Testis (tissue), 3 donors: ENCODE data around the gene ZBTB7C. TPM values are rescaled to one million over a fixed set of nuclear protein-coding genes. Genes with fewer than 3 reads are reported as not detected.

Experiments
- DNase-seq: peaks from one replicate; pipeline ENCODE4 v3.0.0-alpha.2; 2019
- H3K27ac ChIP-seq, 2 donors: fragments of 200-600 bp; sonication (generic); one replicate each; pipeline ENCODE4 v1.5.1; 2019
- H3K27me3 ChIP-seq: fragments of 200-600 bp; sonication (generic); one replicate; pipeline ENCODE4 v1.5.1; 2019
- H3K36me3 ChIP-seq: fragments of 200-600 bp; sonication (generic); one replicate; pipeline ENCODE4 v1.5.1; 2017; ENCODE audit warnings: low read depth; ENCODE audit errors: missing control alignments
- H3K4me1 ChIP-seq: fragments of 200-600 bp; sonication (generic); one replicate; pipeline ENCODE4 v1.5.1; 2019
- H3K4me3 ChIP-seq, 2 donors: fragments of 200-600 bp; sonication (generic); one replicate each; pipeline ENCODE4 v1.5.1; 2017 to 2019
- H3K9me3 ChIP-seq: fragments of 200-600 bp; sonication (generic); one replicate; pipeline ENCODE4 v1.5.1; 2017
- POLR2A ChIP-seq: fragments of 450-650 bp; IDR thresholded peaks from one replicate; pipeline ENCODE4 v1.6.1; 2017; ENCODE audit warnings: antibody characterized with exemption, mild to moderate bottlenecking, moderate library complexity
- WGBS, 2 donors: methylation state at CpG; one replicate each; pipeline ENCODE4 v1.1.5; 2018; 5-methylcytosine and 5-hydroxymethylcytosine counted together
- intact Hi-C: fragments of 100-400 bp; cut with DNase I; formaldehyde crosslinking; loops from one replicate; pipeline ENCODE4 v1.15.1; 2023; ENCODE audit warnings: low total_unique reads
- polyA plus RNA-seq: library from polyadenylated mRNA; stranded (reverse); fragments of 350-450 nt; fragmentation: Illumina TruSeq; extraction: RNeasy Lipid Tissue Mini Kit (QIAGEN cat#74804); gene quantifications from one replicate; pipeline ENCODE4 v1.2.3, GENCODE V29; 2014; ENCODE audit warnings: low read depth, low replicate concordance; ENCODE audit not compliant: insufficient read depth
- total RNA-seq, 2 donors: library from RNA; depleted of rRNA; stranded (reverse); fragments of >200 nt; gene quantifications; one replicate each; pipeline ENCODE4 v1.2.3, GENCODE V29; 2016
- TF ChIP-seq, protein P1 (sequence below), 3 experiments: fragments of 450-650 bp in 2 of 3; fragments of 200-600 bp in 1 of 3; sonication (generic) in 1 of 3; IDR thresholded peaks; one replicate each; pipeline ENCODE4 v1.5.1; 2016 to 2019; ENCODE audit warnings: antibody characterized with exemption in 3 of 3, mild to moderate bottlenecking in 2 of 3, moderate library complexity in 1 of 3

ZBTB7C gene
- total and polyA plus RNA-seq, 3 donors from 2014 or later = 14.1 to 65.4 (median 42.4) TPM

DNA sequence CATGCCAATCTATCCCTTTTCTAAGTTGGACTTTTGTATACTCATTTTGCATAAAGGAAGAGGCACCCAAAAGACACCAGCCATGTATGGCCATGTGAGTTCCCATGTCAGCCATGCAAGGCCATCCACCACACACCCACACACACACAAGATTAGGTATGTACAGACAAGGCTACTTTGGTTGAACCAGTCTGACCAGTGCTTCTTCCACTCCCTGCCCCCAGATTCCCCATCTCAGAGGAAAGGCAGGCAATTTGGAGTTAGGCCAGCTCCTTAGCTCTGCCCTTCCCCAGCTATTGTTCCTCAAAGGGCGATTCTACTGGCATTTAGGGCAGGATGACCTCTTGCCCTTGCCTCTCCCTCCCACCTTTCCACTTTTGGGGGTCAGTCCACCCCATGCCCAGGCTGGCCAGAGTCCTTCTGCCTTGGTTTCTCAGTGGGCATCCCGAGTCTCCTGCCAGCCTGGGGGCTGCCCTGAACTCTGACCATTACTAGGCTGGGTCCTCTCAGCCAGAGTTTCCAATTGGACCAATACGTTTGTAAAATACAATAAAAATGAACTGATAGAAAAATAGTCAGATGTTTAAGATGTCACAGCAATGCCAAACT is 101.1 kb downstream of the ZBTB7C start:
- Histone ChIP-seq H3K4me1 (no peaks in the 10 kb centered on the region), H3K27ac (no peak overlapping the region), H3K27me3 (no peaks in the 10 kb centered on the region), H3K36me3 (no peaks in the 10 kb centered on the region), H3K9me3 (no peaks in the 10 kb centered on the region), H3K4me3 (no peak overlapping the region)
- DNase-seq = no peak
- intact Hi-C loops = no loop called here
- WGBS, 2 donors = 79 to 89% methylated on average over 3 of the region's 3 CpGs
- TF ChIP-seq, protein P1, sequence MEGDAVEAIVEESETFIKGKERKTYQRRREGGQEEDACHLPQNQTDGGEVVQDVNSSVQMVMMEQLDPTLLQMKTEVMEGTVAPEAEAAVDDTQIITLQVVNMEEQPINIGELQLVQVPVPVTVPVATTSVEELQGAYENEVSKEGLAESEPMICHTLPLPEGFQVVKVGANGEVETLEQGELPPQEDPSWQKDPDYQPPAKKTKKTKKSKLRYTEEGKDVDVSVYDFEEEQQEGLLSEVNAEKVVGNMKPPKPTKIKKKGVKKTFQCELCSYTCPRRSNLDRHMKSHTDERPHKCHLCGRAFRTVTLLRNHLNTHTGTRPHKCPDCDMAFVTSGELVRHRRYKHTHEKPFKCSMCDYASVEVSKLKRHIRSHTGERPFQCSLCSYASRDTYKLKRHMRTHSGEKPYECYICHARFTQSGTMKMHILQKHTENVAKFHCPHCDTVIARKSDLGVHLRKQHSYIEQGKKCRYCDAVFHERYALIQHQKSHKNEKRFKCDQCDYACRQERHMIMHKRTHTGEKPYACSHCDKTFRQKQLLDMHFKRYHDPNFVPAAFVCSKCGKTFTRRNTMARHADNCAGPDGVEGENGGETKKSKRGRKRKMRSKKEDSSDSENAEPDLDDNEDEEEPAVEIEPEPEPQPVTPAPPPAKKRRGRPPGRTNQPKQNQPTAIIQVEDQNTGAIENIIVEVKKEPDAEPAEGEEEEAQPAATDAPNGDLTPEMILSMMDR (IDR thresholded peaks at IDR 0.05) = no peak
- TF ChIP-seq POLR2A = no peak

DNA sequence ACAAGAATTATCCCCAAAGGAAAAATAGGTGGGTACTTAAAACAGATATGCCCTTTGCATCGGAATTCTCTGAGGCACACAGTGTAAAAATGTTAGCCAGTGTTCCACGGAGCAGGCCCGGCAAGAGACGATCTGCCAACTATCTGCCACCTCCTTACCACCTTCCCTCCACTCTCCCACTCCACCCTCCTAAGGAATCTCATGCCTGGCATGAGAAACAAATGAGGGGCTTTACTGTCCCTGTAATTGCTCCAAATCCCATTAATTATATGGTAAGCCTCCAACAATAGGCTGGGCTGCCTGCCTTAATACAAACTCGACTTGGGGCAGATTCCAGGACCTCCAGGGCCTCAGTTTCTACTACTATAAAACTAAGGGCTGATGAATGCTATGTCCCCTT is 102.3 kb downstream of the ZBTB7C start:
- no peaks in the 10 kb centered on the region for H3K9me3 ChIP-seq
- 73 to 85% methylated on average over 5 of the region's 5 CpGs for WGBS, 2 donors
- H3K27ac ChIP-seq = no peak overlapping the region
- H3K4me1 ChIP-seq = no peaks in the 10 kb centered on the region
- H3K27me3 ChIP-seq = no peaks in the 10 kb centered on the region
- H3K4me3 ChIP-seq = no peak overlapping the region
- TF ChIP-seq, protein P1 (IDR thresholded peaks at IDR 0.05) = no peak
- no peak for TF ChIP-seq POLR2A
- no peak for DNase-seq
- no peaks in the 10 kb centered on the region for H3K36me3 ChIP-seq
- intact Hi-C loops = no loop called here

- 90 to 93% methylated on average over 16 of the region's 16 CpGs for WGBS, 2 donors
- intact Hi-C loops = no loop called here
- no peaks in the 10 kb centered on the region for H3K9me3 ChIP-seq
- no peak overlapping the region for H3K4me3 ChIP-seq
- TF ChIP-seq, protein P1 (IDR thresholded peaks at IDR 0.05) = no peak
- TF ChIP-seq POLR2A = no peak
- H3K36me3 ChIP-seq = no peaks in the 10 kb centered on the region
- H3K27me3 ChIP-seq = no peaks in the 10 kb centered on the region
- H3K4me1 ChIP-seq = no peaks in the 10 kb centered on the region
- H3K27ac ChIP-seq = no peak overlapping the region
- DNase-seq = no peak
Measured at GRCh38 chr18:48304906-48305693, 104.1 kb downstream of the ZBTB7C start.

GRCh38 chr18:48303883-48304282 is 105.3 kb downstream of the ZBTB7C start:
- H3K36me3 ChIP-seq = no peaks in the 10 kb centered on the region
- intact Hi-C loops = no loop called here
- 76 to 92% methylated on average over 3 of the region's 3 CpGs for WGBS, 2 donors
- H3K27ac ChIP-seq = no peak overlapping the region
- no peaks in the 10 kb centered on the region for H3K9me3 ChIP-seq
- H3K4me3 ChIP-seq = no peak overlapping the region
- TF ChIP-seq, protein P1 (IDR thresholded peaks at IDR 0.05) = no peak
- TF ChIP-seq POLR2A = no peak
- DNase-seq = no peak
- H3K4me1 ChIP-seq = no peaks in the 10 kb centered on the region
- no peaks in the 10 kb centered on the region for H3K27me3 ChIP-seq
